HG03521 (cell line): ENCODE results near the gene TMEM132E.
"Not testable (repeated sequence)": the region's sequence is repeated elsewhere in the genome, so short reads cannot be mapped to it uniquely, and the experiment has no call there.

ENCODE experiments used
- ATAC-seq: cut with Tn5 transposase; IDR thresholded peaks from one replicate; pipeline ENCODE4 v1.9.1; 2021; ENCODE audit warnings: mild to moderate bottlenecking, moderate library complexity; ENCODE audit not compliant: unreplicated experiment

TMEM132E gene

GRCh38 chr17:34579017-34579946 lies at the start of gene TMEM132E:
TMEM132E (plus strand) TSS chr17:34579582; CDS start chr17:34581077, 1,495 bp downstream.
- no peak for ATAC-seq

DNA sequence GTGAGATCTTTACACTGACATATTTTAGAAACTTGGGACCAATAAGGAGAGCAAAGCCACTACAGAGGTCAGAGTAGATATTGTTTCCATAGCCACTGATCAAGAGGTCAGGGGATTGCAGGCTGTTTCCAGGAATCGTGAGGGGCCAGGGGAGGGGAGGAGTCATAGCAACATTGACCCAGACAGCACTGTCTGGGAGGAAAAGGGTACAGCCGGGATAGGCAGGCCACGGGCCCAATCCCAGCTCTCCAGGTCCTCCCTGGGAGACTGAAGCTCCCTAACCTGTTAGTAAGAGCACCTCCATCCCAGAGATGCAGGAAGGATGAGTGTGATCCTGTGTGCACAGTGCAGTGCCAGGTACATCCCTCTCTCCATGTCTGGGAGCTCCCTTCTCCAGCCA lies 48.5 kb upstream of the TMEM132E start:
- ATAC-seq: no peak

- ATAC-seq: no peak
Measured at GRCh38 chr17:34532281-34533065, 46.9 kb upstream of the TMEM132E start.

DNA sequence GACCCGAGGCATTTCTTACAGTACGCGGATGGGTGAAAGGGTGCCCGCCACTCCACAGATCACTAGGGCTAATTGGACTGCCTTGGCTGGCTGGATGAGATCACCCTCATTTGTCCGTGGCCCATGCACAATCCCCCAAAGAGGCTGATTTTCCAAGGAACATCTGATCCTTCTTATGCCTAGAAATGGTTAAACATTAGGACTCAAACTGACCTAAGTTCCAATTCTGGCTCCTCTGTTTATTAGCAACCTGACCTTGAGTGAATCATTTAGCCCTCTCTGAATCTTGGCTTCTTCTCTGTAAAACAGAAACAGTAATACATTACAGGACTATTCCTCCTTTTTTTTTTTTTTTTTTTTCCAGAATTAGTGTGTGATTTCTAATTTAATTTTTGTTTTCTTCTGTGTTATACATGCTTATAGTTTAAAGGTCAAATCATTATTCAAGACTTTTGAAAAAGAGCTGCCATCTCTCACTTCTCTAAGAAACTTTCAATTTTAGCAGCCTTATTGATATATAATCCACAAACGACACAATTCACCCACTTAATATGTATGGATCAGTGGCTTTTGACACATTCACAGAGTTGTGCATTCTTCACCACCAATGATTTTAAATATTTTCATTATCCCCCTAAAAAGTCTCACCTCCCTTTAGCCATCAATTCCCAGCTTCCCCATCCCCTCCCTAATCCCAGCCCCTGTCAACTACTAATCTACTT lies 45.4 kb upstream of the TMEM132E start:
- no peak for ATAC-seq

DNA sequence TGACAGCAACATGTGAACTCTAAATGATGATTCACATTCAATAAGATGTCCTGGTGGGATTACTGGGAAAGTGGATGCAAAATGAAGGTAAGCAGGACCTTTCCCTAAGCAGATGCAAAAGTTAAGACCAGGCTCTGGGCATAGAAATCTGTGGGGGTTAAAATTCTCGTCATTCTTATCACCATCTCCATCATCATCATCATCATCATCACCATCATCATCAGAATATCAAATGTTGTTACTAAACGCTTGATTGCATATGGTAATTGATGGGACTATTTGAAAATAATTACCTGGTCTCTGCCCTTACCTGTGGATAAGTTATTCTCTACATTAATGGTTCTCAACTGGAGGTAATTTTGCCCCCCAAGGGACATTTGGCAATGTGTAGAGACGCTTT lies 41.9 kb upstream of the TMEM132E start:
- ATAC-seq: no peak

DNA sequence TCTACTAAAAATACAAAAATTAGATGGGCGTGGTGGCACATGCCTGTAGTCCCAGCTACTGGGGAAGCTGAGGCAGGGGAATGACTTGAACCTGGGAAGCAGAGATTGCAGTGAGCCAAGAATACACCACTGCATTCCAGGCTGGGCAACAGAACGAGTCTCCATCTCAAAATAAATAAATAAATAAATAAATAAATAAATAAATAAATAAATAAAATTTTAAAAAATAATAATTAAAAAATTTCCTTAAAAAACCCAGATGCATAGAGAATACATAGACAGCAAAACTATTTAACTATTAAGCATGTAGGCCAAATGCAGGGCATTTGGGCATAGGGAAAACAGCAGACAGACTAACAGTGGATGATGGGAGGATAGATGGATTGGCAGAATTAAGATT lies 40.8 kb upstream of the TMEM132E start:
- not testable (repeated sequence) for ATAC-seq

DNA sequence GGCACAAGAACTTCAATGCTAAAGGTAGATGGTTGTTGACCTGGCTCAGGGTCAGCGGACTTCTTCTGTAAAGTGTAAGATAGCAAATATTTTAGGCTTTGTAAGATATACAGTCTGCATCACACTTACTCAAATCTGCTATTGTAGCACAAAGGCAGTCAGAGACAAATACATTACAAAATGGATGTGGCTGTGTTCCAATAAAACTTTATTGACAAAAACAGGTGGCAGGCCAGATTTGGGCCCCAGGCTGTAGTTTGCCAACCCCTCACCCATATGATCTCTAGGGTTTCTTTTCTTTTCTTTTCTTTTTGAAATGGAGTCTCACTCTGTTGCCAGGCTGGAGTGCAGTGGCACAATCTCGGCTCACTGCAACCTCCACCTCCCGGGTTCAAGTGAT lies 39.5 kb upstream of the TMEM132E start:
- ATAC-seq: no peak

DNA sequence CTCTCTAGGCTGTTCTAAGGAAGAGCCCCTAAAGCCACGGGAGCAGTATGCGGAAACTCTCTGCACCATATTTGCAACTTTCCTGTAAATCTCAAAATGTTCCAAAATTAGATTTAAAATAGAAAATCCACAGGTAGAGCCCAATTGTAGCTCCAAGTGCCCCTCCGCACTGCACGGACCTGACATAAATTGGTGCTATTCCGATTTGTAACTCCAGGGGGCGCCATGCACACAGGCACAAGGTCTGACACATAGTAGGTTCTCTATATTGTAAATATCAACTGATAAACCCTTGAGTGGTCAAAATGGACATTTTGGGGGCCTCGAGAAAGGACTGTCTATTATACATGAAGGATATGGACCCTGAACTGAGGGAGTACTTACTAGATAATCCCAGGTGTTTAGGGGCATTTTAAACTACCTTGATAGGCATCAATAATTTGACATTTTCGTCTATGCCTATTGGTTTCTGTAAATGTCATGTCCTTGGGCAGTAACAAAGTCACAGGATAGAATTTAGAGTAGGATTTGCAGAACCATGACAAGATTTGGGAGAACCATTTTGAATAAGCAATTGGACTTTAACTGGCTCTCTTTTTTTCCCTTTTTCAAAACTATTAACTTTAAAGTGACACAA lies 36.6 kb upstream of the TMEM132E start:
- no peak for ATAC-seq

GRCh38 chr17:34547453-34548063 lies 31.8 kb upstream of the TMEM132E start:
- ATAC-seq: no peak

GRCh38 chr17:34549966-34550365 lies 29.4 kb upstream of the TMEM132E start:
- ATAC-seq: no peak

GRCh38 chr17:34553907-34554306 lies 25.5 kb upstream of the TMEM132E start:
- ATAC-seq: no peak

DNA sequence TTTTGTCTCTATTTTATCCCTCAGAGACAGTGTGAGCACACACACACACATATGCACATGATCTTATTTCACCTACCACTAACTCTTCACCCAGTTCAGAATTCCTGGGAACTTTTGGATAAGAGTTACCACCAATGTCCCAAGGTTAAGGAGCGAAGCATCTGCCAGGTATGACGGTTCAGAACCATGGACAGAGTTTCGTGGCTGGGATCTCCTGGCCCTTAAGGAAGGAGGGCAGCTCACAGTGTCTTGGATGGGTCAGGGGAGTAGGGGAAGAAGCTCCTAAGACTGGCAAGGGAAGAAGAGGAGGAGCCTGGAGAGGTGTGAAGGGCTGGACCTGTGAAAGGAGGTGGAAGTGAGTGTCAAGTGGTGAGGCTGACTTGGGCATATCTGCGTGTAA lies 23.0 kb upstream of the TMEM132E start:
- no peak for ATAC-seq

DNA sequence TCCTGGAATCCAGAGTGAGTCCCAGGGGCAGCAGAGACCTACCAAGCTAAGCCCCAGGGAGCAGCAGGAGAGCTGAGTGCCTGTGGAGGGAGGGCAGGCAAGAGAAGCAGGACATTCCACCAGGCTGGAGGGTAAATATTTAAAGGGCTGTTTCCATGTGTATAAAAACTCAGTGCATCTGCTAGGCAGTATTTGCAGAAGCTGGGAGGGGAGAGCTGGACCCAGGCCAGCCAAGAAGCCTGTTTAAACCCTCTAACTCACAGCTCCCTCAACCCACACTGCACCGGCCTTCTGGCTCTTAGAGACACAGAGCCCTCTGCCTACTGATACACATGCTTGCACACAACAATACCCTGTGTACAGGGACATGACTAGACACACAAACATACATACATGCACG lies 22.5 kb upstream of the TMEM132E start:
- no peak for ATAC-seq

DNA sequence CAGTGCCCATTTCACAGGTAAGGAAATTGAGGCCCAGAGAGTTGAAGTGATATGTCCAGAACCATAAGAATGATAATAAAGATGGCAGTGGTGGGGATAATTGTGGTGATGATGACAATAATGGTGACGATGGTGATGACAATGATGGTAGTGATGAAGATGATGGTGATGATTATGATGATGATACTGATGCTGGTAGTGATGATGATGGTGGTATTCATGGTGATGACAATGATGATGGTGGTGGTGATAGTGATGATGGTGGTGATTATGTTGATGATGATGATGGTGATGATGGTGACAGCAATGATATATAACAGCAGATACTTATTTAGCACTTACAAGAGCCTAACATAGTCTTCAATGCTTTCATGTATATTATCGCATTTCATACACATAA lies 18.1 kb upstream of the TMEM132E start:
- no peak for ATAC-seq

DNA sequence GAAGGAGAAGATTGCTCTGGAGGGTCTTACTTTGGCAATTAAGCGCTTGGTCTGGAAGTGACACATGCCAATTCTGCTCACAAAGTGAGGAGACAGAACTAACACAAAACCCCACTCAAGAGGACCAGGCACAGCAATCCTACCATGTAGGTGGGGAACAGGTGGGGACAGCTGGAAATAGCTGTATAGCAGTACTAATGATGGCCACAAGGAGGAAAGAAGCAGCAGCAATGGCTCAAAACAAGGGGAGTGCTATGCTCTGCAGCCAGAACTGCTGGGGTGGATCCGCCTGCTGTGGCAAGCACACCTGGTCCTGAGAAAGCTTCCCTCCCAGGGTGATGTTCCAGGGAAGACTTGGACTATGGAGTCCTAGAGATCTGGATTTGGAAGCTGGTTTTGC lies 17.0 kb upstream of the TMEM132E start:
- no peak for ATAC-seq

GRCh38 chr17:34565713-34566112 lies 13.7 kb upstream of the TMEM132E start:
- ATAC-seq: no peak

- no peak for ATAC-seq
Measured at GRCh38 chr17:34566201-34566600, 13.2 kb upstream of the TMEM132E start.

DNA sequence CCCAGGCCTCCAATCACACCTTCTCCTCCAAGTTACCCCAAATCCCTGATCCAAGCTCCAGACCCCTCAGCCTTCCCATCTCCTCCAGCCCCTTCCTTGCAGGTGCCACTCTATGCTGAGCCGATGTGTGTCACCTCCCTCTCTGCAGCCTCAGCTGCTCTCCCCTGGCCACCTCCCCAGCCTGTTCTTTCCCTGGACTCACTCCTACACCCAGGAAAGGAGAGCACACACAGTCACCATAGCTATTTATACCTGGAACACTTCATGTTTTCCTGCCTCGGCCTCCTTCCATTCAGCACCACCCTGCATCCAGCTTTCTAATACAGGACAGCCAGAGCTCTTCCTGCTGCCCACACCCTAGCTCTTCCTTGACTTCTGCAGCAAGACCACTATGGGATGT lies 12.5 kb upstream of the TMEM132E start:
- no peak for ATAC-seq

GRCh38 chr17:34567691-34568465 lies 11.5 kb upstream of the TMEM132E start:
- no peak for ATAC-seq

DNA sequence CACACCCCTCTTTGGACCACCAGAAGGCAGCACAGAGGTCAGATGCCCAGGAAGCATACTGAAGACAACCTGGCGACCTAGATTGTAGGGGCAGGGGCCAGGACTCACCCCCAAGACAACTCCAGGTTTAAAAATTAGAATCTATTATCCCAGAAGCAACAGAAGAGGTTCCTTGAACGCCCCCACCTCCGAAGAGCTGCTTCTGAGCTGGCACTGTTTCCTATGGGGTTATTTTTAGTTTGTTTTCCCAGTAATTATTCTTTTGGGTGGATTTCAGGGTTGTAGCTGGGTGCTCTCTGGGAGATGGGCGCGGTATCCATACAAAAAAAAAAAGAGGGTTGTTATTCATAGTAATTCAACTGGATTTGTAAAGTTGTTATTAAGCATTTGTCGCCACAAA lies 10.4 kb upstream of the TMEM132E start:
- ATAC-seq: no peak
